ENCODE data around the gene RALY.

RALY gene

DNA sequence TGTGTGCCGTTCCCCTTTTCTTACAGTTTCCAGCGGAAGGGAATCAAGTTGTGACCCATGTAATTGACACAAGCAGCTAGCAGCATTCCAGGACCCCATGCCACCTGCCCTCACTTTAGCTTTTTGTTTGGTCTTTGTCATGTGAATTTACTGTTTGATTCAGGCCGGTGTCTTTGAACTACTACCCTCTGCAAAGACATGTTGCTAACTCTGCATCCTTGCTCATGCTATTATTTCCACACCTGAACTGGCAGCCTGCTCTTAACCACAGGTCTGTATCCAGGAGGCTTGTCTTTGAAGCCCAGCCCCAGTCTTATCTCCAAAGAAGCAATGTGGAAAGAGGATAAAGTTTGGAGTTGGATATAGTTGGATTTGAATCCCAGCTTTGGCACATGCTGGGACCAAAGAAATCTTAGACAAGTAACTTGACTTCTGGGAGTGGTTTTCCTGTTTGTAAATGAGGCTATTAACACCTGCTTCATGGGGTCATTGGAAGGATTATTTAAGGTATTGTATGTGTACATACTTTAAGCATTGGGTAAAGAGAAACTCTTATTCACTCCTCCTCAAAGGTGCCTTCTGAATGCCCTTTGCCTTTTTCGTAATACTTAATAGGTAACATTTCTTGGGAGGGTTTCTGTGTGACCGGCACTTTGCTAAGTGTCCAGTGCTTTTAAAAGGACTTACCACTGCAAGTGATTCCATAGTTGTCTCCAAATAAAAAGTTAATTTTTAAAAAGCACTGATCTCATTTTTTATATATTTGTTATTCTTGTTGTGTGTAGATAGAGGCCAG is 52.4 kb downstream of the RALY start:
- ATAC-seq, result no peak
- TF ChIP-seq PATZ1 (CRISPR knock-in tag; IDR thresholded peaks at IDR 0.05; ENCODE audit: borderline replicate concordance) (no peak), SNAI2 (CRISPR knock-in tag; IDR thresholded peaks at IDR 0.05) (no peak), TSHZ2 (CRISPR knock-in tag; IDR thresholded peaks at IDR 0.05) (no peak), ZFP30 (CRISPR knock-in tag; IDR thresholded peaks at IDR 0.05) (no peak), POU6F1 (CRISPR knock-in tag; IDR thresholded peaks at IDR 0.05; ENCODE audit: borderline replicate concordance, low read depth) (no peak), ZNF70 (CRISPR knock-in tag; IDR thresholded peaks at IDR 0.05) (no peak), ZNF8 (CRISPR knock-in tag; IDR thresholded peaks at IDR 0.05) (no peak), GLIS3 (CRISPR knock-in tag; IDR thresholded peaks at IDR 0.05) (no peak), TOX (CRISPR knock-in tag; IDR thresholded peaks at IDR 0.05; ENCODE audit: borderline replicate concordance) (no peak), ESRRG (CRISPR knock-in tag; IDR thresholded peaks at IDR 0.05) (no peak), ZC3H10 (CRISPR knock-in tag; IDR thresholded peaks at IDR 0.05) (no peak), ARNTL (CRISPR knock-in tag; IDR thresholded peaks at IDR 0.05; ENCODE audit: borderline replicate concordance, low read depth) (no peak), CSDC2 (CRISPR knock-in tag; IDR thresholded peaks at IDR 0.05) (no peak), TCF4 (CRISPR knock-in tag; IDR thresholded peaks at IDR 0.05; ENCODE audit: borderline replicate concordance) (no peak), BACH2 (CRISPR knock-in tag; IDR thresholded peaks at IDR 0.05; ENCODE audit: borderline replicate concordance) (no peak), ISL1 (CRISPR knock-in tag; IDR thresholded peaks at IDR 0.05) (no peak)
- TF ChIP-seq, protein P1, sequence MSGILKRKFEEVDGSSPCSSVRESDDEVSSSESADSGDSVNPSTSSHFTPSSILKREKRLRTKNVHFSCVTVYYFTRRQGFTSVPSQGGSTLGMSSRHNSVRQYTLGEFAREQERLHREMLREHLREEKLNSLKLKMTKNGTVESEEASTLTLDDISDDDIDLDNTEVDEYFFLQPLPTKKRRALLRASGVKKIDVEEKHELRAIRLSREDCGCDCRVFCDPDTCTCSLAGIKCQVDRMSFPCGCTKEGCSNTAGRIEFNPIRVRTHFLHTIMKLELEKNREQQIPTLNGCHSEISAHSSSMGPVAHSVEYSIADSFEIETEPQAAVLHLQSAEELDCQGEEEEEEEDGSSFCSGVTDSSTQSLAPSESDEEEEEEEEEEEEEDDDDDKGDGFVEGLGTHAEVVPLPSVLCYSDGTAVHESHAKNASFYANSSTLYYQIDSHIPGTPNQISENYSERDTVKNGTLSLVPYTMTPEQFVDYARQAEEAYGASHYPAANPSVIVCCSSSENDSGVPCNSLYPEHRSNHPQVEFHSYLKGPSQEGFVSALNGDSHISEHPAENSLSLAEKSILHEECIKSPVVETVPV (CRISPR knock-in tag; IDR thresholded peaks at IDR 0.05), result no peak

GRCh38 chr20:34047010-34047687 is 53.4 kb downstream of the RALY start:
- TF ChIP-seq SNAI2 (CRISPR knock-in tag; IDR thresholded peaks at IDR 0.05), result no peak
- TF ChIP-seq ARNTL (CRISPR knock-in tag; IDR thresholded peaks at IDR 0.05; ENCODE audit: borderline replicate concordance, low read depth), result no peak
- ATAC-seq, result no peak

DNA sequence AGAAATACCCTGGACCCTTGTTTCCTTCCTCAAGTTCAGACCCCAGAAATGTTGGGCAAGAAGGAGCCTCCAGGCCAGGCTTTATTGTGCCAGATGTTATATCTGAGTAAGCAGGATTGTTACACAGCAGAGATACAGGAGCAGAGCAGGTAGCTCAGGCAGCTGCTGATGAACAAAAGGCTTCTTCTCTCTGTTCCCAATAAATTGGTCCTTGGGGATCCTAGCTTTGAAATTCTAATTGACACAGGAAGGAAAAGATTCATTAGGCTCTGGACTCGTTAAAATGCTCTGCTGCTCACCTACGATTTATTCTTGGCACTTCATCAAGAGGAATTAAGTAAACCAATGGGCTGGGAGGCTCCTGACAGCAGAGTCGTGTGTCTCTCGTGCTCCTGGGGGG is 54.2 kb downstream of the RALY start:
- TF ChIP-seq ZNF8 (CRISPR knock-in tag; IDR thresholded peaks at IDR 0.05) (no peak), OSR1 (CRISPR knock-in tag; IDR thresholded peaks at IDR 0.05) (no peak), ZNF70 (CRISPR knock-in tag; IDR thresholded peaks at IDR 0.05) (no peak), TSHZ2 (CRISPR knock-in tag; IDR thresholded peaks at IDR 0.05) (no peak), ZNF565 (CRISPR knock-in tag; conservative IDR thresholded peaks at IDR 0.05; ENCODE audit: low read depth) (no peak), ZFP30 (CRISPR knock-in tag; IDR thresholded peaks at IDR 0.05) (no peak), ARNTL (CRISPR knock-in tag; IDR thresholded peaks at IDR 0.05; ENCODE audit: borderline replicate concordance, low read depth) (no peak), PATZ1 (CRISPR knock-in tag; IDR thresholded peaks at IDR 0.05; ENCODE audit: borderline replicate concordance) (no peak), ESRRG (CRISPR knock-in tag; IDR thresholded peaks at IDR 0.05) (no peak), PPARA (CRISPR knock-in tag; IDR thresholded peaks at IDR 0.05; ENCODE audit: borderline replicate concordance) (no peak)
- no peak for ATAC-seq
